NB4 (cell line): ENCODE data around the gene SERPINB6.

ENCODE experiments used
- DNase-seq: peaks from one replicate; pipeline ENCODE4 v3.0.0; 2010; ENCODE audit warnings: low read depth
- H3K4me3 ChIP-seq: one replicate; pipeline ENCODE4 v1.5.1; 2011; ENCODE audit warnings: mild to moderate bottlenecking, low read depth, low read length, moderate library complexity
- MYC ChIP-seq: IDR thresholded peaks from 2 replicates; pipeline ENCODE4 v1.6.1; 2011; ENCODE audit warnings: low read depth, low read length
- POLR2A ChIP-seq: IDR thresholded peaks from 2 replicates; pipeline ENCODE4 v1.6.1; 2011; ENCODE audit warnings: mild to moderate bottlenecking; ENCODE audit not compliant: insufficient read length; ENCODE audit errors: extremely low read depth
- TF ChIP-seq, protein P1 (sequence below): IDR thresholded peaks from one replicate; pipeline ENCODE4 v1.5.1; 2012; ENCODE audit warnings: low read depth, low read length
- TF ChIP-seq, protein P2 (sequence below): IDR thresholded peaks from 2 replicates; pipeline ENCODE4 v1.6.1; 2011; ENCODE audit warnings: low read depth, low read length

The SERPINB6 gene

DNA sequence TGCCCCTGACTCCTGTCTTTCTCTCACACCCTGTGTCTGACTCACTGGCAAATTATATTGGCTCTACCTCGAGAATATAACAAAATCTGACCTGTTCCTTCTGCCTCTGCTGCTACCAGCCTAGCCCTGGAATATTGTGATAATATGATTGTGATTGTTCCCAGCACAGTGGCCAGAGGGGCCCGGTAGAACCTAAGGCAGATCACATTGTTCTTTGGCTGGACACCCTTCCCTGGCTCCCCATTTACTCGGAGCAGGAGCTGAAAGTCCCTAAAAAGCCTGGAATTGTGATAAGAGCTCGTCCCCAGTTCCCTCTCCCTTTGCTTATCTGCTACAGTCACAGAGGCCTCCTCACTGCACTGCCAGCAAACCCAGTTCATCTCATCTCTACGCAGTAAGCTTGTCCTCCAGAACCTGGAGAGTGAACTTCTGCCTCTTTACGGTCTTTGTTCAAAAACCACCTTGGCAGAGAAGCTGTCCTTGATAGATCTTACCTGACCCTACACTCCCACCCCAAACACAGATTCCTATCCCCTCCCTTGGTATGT, 21.8 kb downstream of the SERPINB6 start:
- no peak for DNase-seq
- no peak overlapping the region for H3K4me3 ChIP-seq
- TF ChIP-seq, protein P1, sequence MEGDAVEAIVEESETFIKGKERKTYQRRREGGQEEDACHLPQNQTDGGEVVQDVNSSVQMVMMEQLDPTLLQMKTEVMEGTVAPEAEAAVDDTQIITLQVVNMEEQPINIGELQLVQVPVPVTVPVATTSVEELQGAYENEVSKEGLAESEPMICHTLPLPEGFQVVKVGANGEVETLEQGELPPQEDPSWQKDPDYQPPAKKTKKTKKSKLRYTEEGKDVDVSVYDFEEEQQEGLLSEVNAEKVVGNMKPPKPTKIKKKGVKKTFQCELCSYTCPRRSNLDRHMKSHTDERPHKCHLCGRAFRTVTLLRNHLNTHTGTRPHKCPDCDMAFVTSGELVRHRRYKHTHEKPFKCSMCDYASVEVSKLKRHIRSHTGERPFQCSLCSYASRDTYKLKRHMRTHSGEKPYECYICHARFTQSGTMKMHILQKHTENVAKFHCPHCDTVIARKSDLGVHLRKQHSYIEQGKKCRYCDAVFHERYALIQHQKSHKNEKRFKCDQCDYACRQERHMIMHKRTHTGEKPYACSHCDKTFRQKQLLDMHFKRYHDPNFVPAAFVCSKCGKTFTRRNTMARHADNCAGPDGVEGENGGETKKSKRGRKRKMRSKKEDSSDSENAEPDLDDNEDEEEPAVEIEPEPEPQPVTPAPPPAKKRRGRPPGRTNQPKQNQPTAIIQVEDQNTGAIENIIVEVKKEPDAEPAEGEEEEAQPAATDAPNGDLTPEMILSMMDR: no peak
- no peak for TF ChIP-seq MYC

DNA sequence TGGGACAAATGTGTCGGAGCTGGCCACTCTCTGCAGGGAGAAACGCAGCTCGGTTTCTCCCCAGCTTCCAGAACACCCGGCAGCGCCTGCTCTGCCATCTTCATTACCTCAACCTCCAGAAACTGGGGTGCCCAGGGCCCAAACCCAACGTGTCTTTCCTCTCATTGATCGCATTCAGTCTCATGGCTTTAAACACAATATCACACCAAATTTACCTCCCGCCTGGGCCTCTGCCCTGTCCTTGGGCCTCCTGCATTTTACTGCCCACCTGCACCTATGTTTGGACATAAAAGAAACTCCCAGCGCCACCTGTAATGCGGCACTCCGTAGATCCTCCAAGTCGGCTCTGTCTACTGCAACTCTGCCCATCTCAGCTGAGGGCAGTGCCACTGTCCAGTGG, 22.2 kb downstream of the SERPINB6 start:
- no peak for DNase-seq
- TF ChIP-seq, protein P1: no peak
- no peak for TF ChIP-seq MYC
- TF ChIP-seq POLR2A: no peak
- TF ChIP-seq, protein P2, sequence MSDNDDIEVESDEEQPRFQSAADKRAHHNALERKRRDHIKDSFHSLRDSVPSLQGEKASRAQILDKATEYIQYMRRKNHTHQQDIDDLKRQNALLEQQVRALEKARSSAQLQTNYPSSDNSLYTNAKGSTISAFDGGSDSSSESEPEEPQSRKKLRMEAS: no peak
- H3K4me3 ChIP-seq: no peak overlapping the region

DNA sequence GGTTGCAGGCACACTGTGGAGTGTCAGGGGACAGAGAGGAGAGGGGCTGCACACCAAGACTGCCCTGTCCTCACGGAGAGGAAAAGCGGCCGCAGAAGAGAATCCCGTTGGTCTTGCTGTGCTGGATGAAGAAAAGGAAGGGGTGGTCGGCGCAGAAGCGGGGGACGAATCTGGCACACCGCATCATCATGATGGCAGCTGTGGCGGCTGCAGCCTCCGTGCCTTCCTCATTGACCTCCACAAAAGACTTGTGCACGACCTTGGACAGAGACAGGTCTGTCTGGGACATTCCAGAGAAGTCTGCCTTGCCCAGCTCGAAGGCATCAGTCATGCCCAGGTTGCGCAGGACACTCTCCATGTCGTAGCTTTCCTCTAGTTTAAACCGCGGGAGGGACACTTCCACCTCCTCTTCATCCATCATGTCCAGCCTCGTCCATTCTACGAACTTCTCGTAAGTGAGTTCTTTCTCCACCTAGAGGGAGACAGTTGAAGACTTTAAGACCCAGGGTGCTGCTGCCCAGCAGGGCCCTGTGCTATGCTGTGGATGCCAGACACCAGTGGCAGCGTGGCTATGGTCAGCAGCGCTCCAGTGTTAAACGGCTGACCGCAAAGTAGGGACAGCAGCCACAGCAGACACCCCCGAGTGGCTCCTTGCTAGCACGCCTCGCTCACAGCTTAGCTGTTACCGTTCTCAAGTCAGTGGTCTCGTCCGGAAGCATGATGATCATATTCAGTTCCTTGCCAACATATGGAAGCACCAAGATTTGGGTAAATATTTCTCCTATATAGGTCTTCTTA, 22.9 kb downstream of the SERPINB6 start:
- H3K4me3 ChIP-seq: no peak overlapping the region
- TF ChIP-seq, protein P2: no peak
- TF ChIP-seq, protein P1: no peak
- TF ChIP-seq POLR2A (no peak), MYC (no peak)
- DNase-seq: no peak

DNA sequence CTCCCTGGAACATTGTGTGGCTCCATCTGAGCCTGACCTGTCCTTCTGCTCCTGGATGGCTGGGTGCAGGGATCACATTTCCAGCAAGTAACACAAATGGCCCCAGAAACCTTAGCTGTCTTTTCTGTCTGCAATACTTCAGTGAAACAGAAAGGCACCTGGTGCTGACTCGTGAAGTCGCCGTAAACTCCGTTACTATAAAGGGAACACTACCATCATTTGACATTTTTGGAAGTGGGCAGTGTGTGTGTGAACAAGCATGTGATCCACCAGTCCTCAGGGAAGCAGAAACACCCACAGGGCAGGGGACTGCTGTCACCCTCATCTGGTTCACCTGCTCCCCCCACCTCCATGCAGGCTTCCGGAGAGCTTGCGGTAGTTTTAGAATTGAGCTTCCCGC, 23.9 kb downstream of the SERPINB6 start:
- TF ChIP-seq MYC (no peak), POLR2A (no peak)
- TF ChIP-seq, protein P2: no peak
- TF ChIP-seq, protein P1: no peak
- H3K4me3 ChIP-seq: no peak overlapping the region
- DNase-seq: no peak

DNA sequence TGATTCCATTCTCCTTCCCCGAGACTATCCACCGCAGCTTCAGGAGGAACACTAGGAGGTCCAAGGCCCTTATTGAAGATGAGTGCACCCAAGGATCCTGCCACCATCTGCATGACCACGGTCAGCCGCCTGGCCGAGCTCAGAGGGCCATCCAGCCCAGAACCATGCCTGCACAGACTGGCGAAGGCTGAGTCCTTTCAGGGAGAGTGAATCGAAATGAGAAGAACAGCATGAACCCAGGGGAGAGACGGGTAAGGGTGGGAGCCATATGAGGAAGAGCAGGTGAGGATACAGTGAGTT, 26.3 kb downstream of the SERPINB6 start:
- no peak overlapping the region for H3K4me3 ChIP-seq
- no peak for DNase-seq
- no peak for TF ChIP-seq POLR2A

DNA sequence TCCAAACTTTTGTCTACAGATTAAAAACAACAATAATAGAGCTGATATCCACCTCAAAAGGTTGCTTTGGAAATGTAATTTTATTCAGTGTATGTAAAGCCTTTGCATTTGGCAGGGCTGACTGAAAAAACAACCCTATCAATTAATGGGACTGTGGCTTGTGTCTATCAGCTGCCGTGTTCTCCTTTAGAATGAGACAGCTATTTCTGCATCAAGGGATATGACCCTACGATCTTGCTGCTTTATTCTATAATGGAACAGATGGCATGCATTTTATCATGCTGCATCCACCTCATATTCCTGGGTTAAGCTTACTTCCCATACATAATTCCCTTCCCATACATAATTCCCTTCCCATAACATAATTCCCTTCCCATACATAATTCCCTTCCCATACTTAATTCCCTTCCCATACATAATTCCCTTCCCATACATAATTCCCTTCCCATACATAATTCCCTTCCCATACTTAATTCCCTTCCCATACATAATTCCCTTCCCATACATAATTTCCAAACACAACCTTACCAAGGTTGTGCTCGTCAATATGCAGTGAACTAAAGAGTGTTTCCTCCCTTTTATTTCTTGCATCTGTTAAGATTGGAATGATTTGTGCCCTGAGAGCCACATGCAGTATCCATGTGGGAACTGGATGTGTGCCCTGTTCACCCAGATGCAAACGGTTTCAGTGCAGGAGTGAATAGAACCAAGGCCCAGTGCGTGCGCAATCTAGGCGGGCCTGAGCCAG, 26.8 kb downstream of the SERPINB6 start:
- H3K4me3 ChIP-seq: no peak overlapping the region
- TF ChIP-seq, protein P1: no peak
- TF ChIP-seq, protein P2: no peak
- TF ChIP-seq MYC (no peak), POLR2A (no peak)
- DNase-seq: no peak
